DOHH2 (cell line): Measurements from ENCODE around the gene TMEM250.

ENCODE experiments used
- H3F3A ChIP-seq: fragments of 200-600 bp; sonication (generic), shearing (Covaris generic); 2 replicates; pipeline ENCODE4 v1.6.0; 2016; ENCODE audit warnings: antibody characterized with exemption, mild to moderate bottlenecking; ENCODE audit not compliant: control insufficient read depth, insufficient read depth
- H3K27ac ChIP-seq: fragments of 200-600 bp; sonication (generic); 2 replicates; pipeline ENCODE4 v1.5.1; 2014; ENCODE audit warnings: low read depth, mild to moderate bottlenecking, low read length, moderate library complexity
- H3K27me3 ChIP-seq: fragments of 200-600 bp; sonication (generic); 2 replicates; pipeline ENCODE4 v1.6.1; 2014; ENCODE audit warnings: mild to moderate bottlenecking, low read length, mixed read lengths; ENCODE audit not compliant: control insufficient read depth
- H3K36me3 ChIP-seq: fragments of 200-600 bp; sonication (generic); 2 replicates; pipeline ENCODE4 v1.6.1; 2014; ENCODE audit warnings: mild to moderate bottlenecking, low read length, moderate library complexity, mixed read lengths; ENCODE audit not compliant: control insufficient read depth
- H3K4me1 ChIP-seq: fragments of 200-600 bp; sonication (generic); 2 replicates; pipeline ENCODE4 v1.6.1; 2014; ENCODE audit warnings: mild to moderate bottlenecking, low read length, mixed read lengths; ENCODE audit not compliant: control insufficient read depth
- H3K4me2 ChIP-seq: fragments of 200-600 bp; sonication (generic); 2 replicates; pipeline ENCODE4 v1.6.0; 2014; ENCODE audit warnings: mild to moderate bottlenecking, low read length, moderate library complexity
- H3K4me3 ChIP-seq: fragments of 200-600 bp; sonication (generic); 2 replicates; pipeline ENCODE4 v1.5.1; 2014; ENCODE audit warnings: mild to moderate bottlenecking, low read length, mixed read lengths
- H3K79me2 ChIP-seq: fragments of 200-600 bp; sonication (generic); 2 replicates; pipeline ENCODE4 v1.6.1; 2014; ENCODE audit warnings: mild to moderate bottlenecking, low read length, mixed read lengths; ENCODE audit not compliant: control insufficient read depth
- H3K9me2 ChIP-seq: fragments of 200-600 bp; sonication (generic); replicated peaks from 2 replicates; pipeline ENCODE4 v1.6.1; 2014; ENCODE audit warnings: mild to moderate bottlenecking, low read length, mixed read lengths; ENCODE audit not compliant: control insufficient read depth
- H3K9me3 ChIP-seq: fragments of 200-600 bp; sonication (generic); 2 replicates; pipeline ENCODE4 v1.6.1; 2014; ENCODE audit warnings: antibody characterized with exemption, low read length, mixed read lengths; ENCODE audit not compliant: control insufficient read depth, insufficient read depth
- H4K20me1 ChIP-seq: fragments of 200-600 bp; sonication (generic); 2 replicates; pipeline ENCODE4 v1.6.0; 2014; ENCODE audit warnings: low read depth, mild to moderate bottlenecking, antibody characterized with exemption, low read length, moderate library complexity; ENCODE audit not compliant: control insufficient read depth, insufficient read depth
- CTCF ChIP-seq: fragments of 200-600 bp; sonication (generic); IDR thresholded peaks from one replicate; pipeline ENCODE4 v1.5.1; 2014; ENCODE audit warnings: antibody characterized with exemption, mild to moderate bottlenecking, low read depth, low read length; ENCODE audit not compliant: poor library complexity, severe bottlenecking
- EZH2phosphoT487 ChIP-seq: fragments of 200-600 bp; sonication (generic); IDR thresholded peaks from 2 replicates; pipeline ENCODE4 v1.6.1; 2017; ENCODE audit warnings: borderline replicate concordance, mild to moderate bottlenecking, antibody characterized with exemption, low read length, moderate library complexity, mixed read lengths

Gene TMEM250, protein sequence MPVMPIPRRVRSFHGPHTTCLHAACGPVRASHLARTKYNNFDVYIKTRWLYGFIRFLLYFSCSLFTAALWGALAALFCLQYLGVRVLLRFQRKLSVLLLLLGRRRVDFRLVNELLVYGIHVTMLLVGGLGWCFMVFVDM

DNA sequence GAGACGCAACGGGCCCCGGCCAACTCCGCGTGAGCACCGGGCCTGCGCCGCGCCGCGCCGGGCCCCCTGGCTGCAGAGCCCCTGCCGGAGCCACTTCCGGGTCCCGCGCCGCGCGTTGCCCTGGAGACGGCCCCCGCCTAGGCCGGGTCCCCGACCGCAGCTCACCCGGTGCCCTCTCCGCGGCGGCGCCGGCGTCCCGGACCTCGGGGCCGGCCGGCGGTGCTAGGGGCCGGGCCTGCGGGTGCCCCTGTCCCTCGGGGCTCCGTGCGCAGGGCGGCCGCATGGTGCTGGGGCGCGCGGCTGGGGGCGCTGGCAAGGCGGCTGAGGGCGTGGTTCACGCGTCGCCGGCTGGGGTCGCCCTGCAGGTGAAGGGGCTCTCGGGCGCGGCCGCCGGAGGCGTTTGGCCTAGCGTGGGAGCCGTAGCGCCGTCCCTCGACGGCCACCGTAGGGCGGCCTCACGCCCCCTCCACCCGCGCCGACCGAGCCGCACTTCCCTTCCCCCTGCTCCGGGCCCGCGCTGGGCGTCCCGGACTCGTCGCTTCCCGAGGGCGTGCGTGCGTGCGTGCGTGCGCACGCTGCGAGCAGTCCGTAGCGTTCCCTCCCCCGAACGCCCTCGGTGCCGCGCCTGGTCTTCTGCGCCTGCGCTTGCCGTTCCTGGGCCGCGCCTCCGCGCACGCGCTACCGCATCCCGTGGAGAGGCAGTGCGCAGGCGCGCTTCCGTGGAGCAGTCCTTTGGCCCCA, at the start of gene TMEM250:
Gene TMEM250, minus strand, starts transcription at position 556 of the 741 bp plus-strand sequence. CDS start 1,975 bp downstream, outside the sequence.
- H3K9me3 ChIP-seq: no peaks in the 10 kb centered on the region
- H3K79me2 ChIP-seq: peaks cover 41% of the 10 kb centered on the region
- peak within 1 kb of the TSS; percentile 88 for H3K4me2 ChIP-seq
- H3K36me3 ChIP-seq: peaks cover 32% of the 10 kb centered on the region
- no peaks in the 10 kb centered on the region for H4K20me1 ChIP-seq
- H3K27ac ChIP-seq: peak within 1 kb of the TSS; percentile 57
- TF ChIP-seq EZH2phosphoT487 (no peak), CTCF (no peak)
- H3K4me3 ChIP-seq: peak within 1 kb of the TSS; percentile 71
- H3K27me3 ChIP-seq: no peaks in the 10 kb centered on the region
- H3K4me1 ChIP-seq: peaks cover 18% of the 10 kb centered on the region
- H3F3A ChIP-seq: 0 out of 2 replicates have a peak, but pooled peaks cover 2% of the 10 kb centered on the region
- H3K9me2 ChIP-seq: no peaks in the 10 kb centered on the region

DNA sequence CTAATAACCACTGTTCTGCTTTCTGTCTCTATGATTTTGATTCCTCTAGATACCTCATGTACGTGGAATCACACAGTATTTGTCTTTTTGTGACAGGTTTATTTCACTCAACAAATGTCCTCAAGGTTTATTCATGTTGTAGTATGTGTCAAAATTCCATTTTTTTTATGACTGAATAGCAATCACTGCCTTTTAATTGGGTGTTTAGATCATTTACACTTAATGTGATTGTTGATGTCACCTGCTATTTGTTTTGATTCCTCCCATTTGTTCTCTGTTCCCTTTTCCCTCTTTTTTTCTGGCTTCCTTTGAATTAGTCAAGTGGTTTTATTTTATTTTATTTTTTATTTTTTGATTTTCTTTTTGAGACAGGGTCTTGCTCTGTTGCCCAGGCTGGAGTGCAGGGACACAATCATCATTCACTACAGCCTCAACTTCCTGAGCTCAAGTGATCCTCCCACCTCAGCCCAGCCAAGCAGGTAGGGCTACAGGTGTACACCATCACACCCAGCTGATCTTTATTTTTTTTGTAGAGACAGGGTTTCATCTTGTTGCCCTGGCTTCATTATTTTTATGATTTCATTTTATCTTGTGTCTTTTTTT, 44.7 kb upstream of the TMEM250 start:
- no peaks in the 10 kb centered on the region for H4K20me1 ChIP-seq
- no peaks in the 10 kb centered on the region for H3K79me2 ChIP-seq
- H3K4me1 ChIP-seq: no peaks in the 10 kb centered on the region
- H3K27ac ChIP-seq: no peak overlapping the region
- no peak overlapping the region for H3K4me2 ChIP-seq
- no peaks in the 10 kb centered on the region for H3K27me3 ChIP-seq
- no peak overlapping the region for H3K4me3 ChIP-seq
- peaks cover 3% of the 10 kb centered on the region for H3K9me3 ChIP-seq
- H3K36me3 ChIP-seq: no peaks in the 10 kb centered on the region
- TF ChIP-seq CTCF (no peak), EZH2phosphoT487 (no peak)
- H3K9me2 ChIP-seq: no peaks in the 10 kb centered on the region
- no peaks in the 10 kb centered on the region for H3F3A ChIP-seq

DNA sequence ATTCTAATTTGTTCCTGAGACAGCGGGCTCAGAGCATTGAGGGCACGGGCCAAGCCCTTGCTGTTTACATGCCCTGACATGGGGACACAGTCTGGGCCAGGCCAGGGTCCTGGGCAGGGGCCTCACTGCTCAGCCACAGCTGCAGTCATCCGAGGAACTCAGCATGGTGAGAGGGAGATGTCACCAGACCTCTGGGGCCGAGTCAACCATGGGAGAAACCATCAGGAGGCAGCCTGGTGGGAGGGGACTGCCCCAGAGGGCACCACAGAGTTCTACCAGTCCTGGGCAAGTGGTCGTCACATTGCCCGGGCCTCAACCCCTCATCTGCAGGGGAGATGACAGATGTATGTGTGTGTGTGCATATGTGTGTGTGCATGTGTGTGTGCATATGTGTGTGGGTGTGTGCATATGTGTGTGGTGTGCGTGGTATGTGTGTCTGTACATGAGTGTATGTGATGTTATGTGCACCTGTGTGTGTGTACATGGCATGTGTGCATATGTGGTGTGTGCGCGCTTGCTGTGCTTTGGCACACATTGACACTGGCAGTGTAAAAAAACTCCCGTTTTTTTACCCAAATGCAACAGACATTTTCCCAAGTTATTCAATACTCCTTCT, 42.4 kb upstream of the TMEM250 start:
- H3F3A ChIP-seq: no peaks in the 10 kb centered on the region
- no peak overlapping the region for H3K4me3 ChIP-seq
- TF ChIP-seq CTCF (no peak), EZH2phosphoT487 (no peak)
- no peaks in the 10 kb centered on the region for H3K27me3 ChIP-seq
- H3K36me3 ChIP-seq: no peaks in the 10 kb centered on the region
- peaks cover 3% of the 10 kb centered on the region for H3K9me3 ChIP-seq
- no peaks in the 10 kb centered on the region for H3K9me2 ChIP-seq
- no peak overlapping the region for H3K27ac ChIP-seq
- H3K4me2 ChIP-seq: no peak overlapping the region
- no peaks in the 10 kb centered on the region for H4K20me1 ChIP-seq
- H3K4me1 ChIP-seq: no peaks in the 10 kb centered on the region
- H3K79me2 ChIP-seq: no peaks in the 10 kb centered on the region
